T47D (cell line): ENCODE results near the gene USP14.

Experiments
- DNase-seq, 2 experiments: peaks; one replicate each; pipeline versions ENCODE4 v3.0.0 to v3.0.0-alpha.2; 2011 to 2012; ENCODE audit warnings: low read depth in 1 of 2, low spot score in 1 of 2
- JUND ChIP-seq: IDR thresholded peaks from 2 replicates; pipeline ENCODE4 v1.6.1; 2012; ENCODE audit warnings: low read depth
- in situ Hi-C: cut with HindIII; loops from 2 replicates; pipeline ENCODE4 v1.10.0; 2016; ENCODE audit warnings: low sequenced_read_pairs, low pct_unique_long_range_greater_than_20kb

Gene USP14

GRCh38 chr18:183769-184168 lies 25.4 kb downstream of the USP14 start:
- DNase-seq, result no peak
- in situ Hi-C loops, result no loop called here
- no peak for TF ChIP-seq JUND

GRCh38 chr18:189254-189653 lies 30.9 kb downstream of the USP14 start:
- DNase-seq, result no peak
- TF ChIP-seq JUND, result no peak
- in situ Hi-C loops, result no loop called here

- no peak for DNase-seq
- TF ChIP-seq JUND, result no peak
- in situ Hi-C loops, result no loop called here
These were observed 33.4 kb downstream of the USP14 start for GRCh38 chr18:191725-192124.

GRCh38 chr18:192801-193200 lies 34.4 kb downstream of the USP14 start:
- in situ Hi-C loops, result no loop called here
- TF ChIP-seq JUND, result no peak
- no peak for DNase-seq

GRCh38 chr18:195651-196050 lies 37.3 kb downstream of the USP14 start:
- no peak for TF ChIP-seq JUND
- no peak for DNase-seq
- in situ Hi-C loops, result no loop called here

GRCh38 chr18:199214-199613 lies 40.9 kb downstream of the USP14 start:
- TF ChIP-seq JUND, result no peak
- no peak for DNase-seq
- in situ Hi-C loops, result no loop called here

- peak in 1 of 2 experiments; percentile 19 for DNase-seq
- TF ChIP-seq JUND, result no peak
- in situ Hi-C loops, result no loop called here
These were observed 41.4 kb downstream of the USP14 start for GRCh38 chr18:199768-200167.

GRCh38 chr18:210075-210474 lies 51.7 kb downstream of the USP14 start:
- in situ Hi-C loops, result no loop called here
- DNase-seq, result no peak

GRCh38 chr18:210733-211132 lies 52.4 kb downstream of the USP14 start:
- TF ChIP-seq JUND, result no peak
- DNase-seq, result no peak
- in situ Hi-C loops, result no loop called here

More at GRCh38 chr18:210075-210474, 51.7 kb downstream of the USP14 start:
- no peak for TF ChIP-seq JUND

- no peak for DNase-seq
- TF ChIP-seq JUND, result no peak
- in situ Hi-C loops, result no loop called here
These were observed 53.2 kb downstream of the USP14 start for GRCh38 chr18:211582-211981.

GRCh38 chr18:212780-213179 lies 54.4 kb downstream of the USP14 start:
- DNase-seq, result no peak
- no peak for TF ChIP-seq JUND
- in situ Hi-C loops, result no loop called here

GRCh38 chr18:213505-213904 lies 55.1 kb downstream of the USP14 start:
- peak in 1 of 2 experiments; percentile 9 for DNase-seq
- in situ Hi-C loops, result no loop called here
- no peak for TF ChIP-seq JUND

- no peak for TF ChIP-seq JUND
- no peak for DNase-seq
- in situ Hi-C loops, result no loop called here
These were observed 55.6 kb downstream of the USP14 start for GRCh38 chr18:213966-214365.

GRCh38 chr18:215448-216010 lies 57.2 kb downstream of the USP14 start:
- in situ Hi-C loops, result no loop called here
- TF ChIP-seq JUND, result no peak
- DNase-seq, result peak in 1 of 2 experiments; percentile 48
